ENCODE measurements around the gene MPZL3.

GRCh38 chr11:118233850-118234249 lies 18.3 kb downstream of the MPZL3 start:
- TF ChIP-seq, protein P1, sequence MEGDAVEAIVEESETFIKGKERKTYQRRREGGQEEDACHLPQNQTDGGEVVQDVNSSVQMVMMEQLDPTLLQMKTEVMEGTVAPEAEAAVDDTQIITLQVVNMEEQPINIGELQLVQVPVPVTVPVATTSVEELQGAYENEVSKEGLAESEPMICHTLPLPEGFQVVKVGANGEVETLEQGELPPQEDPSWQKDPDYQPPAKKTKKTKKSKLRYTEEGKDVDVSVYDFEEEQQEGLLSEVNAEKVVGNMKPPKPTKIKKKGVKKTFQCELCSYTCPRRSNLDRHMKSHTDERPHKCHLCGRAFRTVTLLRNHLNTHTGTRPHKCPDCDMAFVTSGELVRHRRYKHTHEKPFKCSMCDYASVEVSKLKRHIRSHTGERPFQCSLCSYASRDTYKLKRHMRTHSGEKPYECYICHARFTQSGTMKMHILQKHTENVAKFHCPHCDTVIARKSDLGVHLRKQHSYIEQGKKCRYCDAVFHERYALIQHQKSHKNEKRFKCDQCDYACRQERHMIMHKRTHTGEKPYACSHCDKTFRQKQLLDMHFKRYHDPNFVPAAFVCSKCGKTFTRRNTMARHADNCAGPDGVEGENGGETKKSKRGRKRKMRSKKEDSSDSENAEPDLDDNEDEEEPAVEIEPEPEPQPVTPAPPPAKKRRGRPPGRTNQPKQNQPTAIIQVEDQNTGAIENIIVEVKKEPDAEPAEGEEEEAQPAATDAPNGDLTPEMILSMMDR (IDR thresholded peaks at IDR 0.05): no peak
- no peak for TF ChIP-seq POLR2A (IDR thresholded peaks at IDR 0.05)

All from adrenal gland (tissue), 5 donors.